Activated CD8-positive, alpha-beta memory T cell treated with anti-CD3 and anti-CD28 coated beads, Interleukin-2, amount 50 U/mL, for 1 hour (primary cell): ENCODE data around the gene ATXN10.
"Not testable (repeated sequence)": the region's sequence is repeated elsewhere in the genome, so short reads cannot be mapped to it uniquely, and the experiment has no call there.

Experiments
- DNase-seq: peaks from one replicate; pipeline ENCODE4 v3.0.0-alpha.2; 2020; ENCODE audit errors: extremely low read depth

The ATXN10 gene

GRCh38 chr22:45678961-45679912, 7.6 kb downstream of the ATXN10 start:
- DNase-seq, result no peak

- no peak for DNase-seq
These were observed 9.5 kb downstream of the ATXN10 start for GRCh38 chr22:45680932-45681700.

GRCh38 chr22:45682064-45682463, 10.4 kb downstream of the ATXN10 start:
- no peak for DNase-seq

- DNase-seq, result not testable (repeated sequence)
These were observed 11.1 kb downstream of the ATXN10 start for GRCh38 chr22:45682773-45683172.

- no peak for DNase-seq
These were observed 11.6 kb downstream of the ATXN10 start for GRCh38 chr22:45683248-45683647.

- DNase-seq, result no peak
These were observed 12.0 kb downstream of the ATXN10 start for GRCh38 chr22:45683680-45684079.

- no peak for DNase-seq
These were observed 12.5 kb downstream of the ATXN10 start for GRCh38 chr22:45684169-45684568.

GRCh38 chr22:45684752-45685574, 13.3 kb downstream of the ATXN10 start:
- no peak for DNase-seq

GRCh38 chr22:45686004-45686403, 14.4 kb downstream of the ATXN10 start:
- no peak for DNase-seq

GRCh38 chr22:45686836-45687235, 15.2 kb downstream of the ATXN10 start:
- DNase-seq, result no peak

GRCh38 chr22:45688600-45689080, 17.0 kb downstream of the ATXN10 start:
- no peak for DNase-seq

GRCh38 chr22:45689211-45689610, 17.6 kb downstream of the ATXN10 start:
- DNase-seq, result no peak

- no peak for DNase-seq
These were observed 18.4 kb downstream of the ATXN10 start for GRCh38 chr22:45690008-45690407.

- no peak for DNase-seq
These were observed 20.9 kb downstream of the ATXN10 start for GRCh38 chr22:45692549-45692948.

- DNase-seq, result no peak
These were observed 22.2 kb downstream of the ATXN10 start for GRCh38 chr22:45693835-45694234.

- DNase-seq, result no peak
These were observed 24.6 kb downstream of the ATXN10 start for GRCh38 chr22:45696227-45696626.

- no peak for DNase-seq
These were observed 26.5 kb downstream of the ATXN10 start for GRCh38 chr22:45698094-45698493.

- no peak for DNase-seq
These were observed 31.3 kb downstream of the ATXN10 start for GRCh38 chr22:45702981-45703380.

- DNase-seq, result no peak
These were observed 32.1 kb downstream of the ATXN10 start for GRCh38 chr22:45703758-45704157.

- no peak for DNase-seq
These were observed 33.0 kb downstream of the ATXN10 start for GRCh38 chr22:45704648-45705047.

GRCh38 chr22:45707605-45708004, 36.0 kb downstream of the ATXN10 start:
- DNase-seq, result no peak

- no peak for DNase-seq
These were observed 36.5 kb downstream of the ATXN10 start for GRCh38 chr22:45708145-45708544.
